ENCODE results near the gene GRM8.
A peak's percentile ranks its signal among the peaks of the same experiment; 100 is the strongest.

The GRM8 gene

DNA sequence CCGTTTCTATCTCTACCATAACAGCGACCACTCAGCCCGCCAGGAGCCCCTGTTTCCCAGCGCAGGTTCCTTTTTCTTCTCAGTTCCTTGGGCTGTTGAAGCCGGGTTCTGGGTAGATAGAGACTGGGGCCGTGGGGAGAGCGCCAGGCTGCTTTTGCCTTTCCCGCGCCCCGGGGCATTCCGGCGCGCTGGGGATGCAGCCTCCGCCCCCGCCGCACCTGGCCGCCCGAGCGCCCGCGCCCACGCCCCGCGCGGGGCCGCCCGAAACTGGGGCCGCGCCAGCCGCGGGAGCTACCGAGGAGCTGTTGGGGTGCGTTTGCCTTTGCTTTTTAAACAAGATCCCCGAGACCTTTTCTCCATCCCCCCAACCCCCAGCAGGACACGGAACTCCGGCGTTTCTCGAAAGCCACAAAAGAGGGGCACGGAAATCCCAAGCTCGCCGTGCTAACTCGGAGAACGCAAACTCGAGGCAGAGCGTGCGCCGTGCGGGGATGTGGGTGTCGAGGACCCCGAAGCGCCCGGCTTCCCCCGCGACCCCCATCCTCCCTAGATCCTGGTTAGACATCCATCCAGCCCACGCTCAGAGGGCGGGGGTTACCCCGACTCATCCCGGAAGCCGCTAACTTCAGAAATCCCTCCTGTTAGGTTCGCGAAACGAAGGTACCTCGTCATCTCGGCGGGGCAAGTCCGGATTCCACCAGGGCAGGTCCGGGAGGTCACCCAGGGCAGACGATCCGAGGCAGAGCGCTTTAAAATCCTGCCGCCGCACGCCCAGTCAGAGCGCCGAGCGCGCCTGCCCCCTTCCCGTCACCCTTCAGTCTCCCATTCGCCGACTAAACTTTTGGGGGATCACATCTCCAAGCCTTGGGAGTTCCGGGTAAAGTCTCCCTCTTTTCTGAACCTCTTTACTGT, 1.0 kb downstream of the GRM8 start:
- TF ChIP-seq, protein P1, sequence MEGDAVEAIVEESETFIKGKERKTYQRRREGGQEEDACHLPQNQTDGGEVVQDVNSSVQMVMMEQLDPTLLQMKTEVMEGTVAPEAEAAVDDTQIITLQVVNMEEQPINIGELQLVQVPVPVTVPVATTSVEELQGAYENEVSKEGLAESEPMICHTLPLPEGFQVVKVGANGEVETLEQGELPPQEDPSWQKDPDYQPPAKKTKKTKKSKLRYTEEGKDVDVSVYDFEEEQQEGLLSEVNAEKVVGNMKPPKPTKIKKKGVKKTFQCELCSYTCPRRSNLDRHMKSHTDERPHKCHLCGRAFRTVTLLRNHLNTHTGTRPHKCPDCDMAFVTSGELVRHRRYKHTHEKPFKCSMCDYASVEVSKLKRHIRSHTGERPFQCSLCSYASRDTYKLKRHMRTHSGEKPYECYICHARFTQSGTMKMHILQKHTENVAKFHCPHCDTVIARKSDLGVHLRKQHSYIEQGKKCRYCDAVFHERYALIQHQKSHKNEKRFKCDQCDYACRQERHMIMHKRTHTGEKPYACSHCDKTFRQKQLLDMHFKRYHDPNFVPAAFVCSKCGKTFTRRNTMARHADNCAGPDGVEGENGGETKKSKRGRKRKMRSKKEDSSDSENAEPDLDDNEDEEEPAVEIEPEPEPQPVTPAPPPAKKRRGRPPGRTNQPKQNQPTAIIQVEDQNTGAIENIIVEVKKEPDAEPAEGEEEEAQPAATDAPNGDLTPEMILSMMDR (IDR thresholded peaks at IDR 0.05; ENCODE audit: low read depth, low read length): no peak
- H3K4me3 ChIP-seq (ENCODE audit: low read depth, low read length): peak overlapping the region; percentile 72

DNA sequence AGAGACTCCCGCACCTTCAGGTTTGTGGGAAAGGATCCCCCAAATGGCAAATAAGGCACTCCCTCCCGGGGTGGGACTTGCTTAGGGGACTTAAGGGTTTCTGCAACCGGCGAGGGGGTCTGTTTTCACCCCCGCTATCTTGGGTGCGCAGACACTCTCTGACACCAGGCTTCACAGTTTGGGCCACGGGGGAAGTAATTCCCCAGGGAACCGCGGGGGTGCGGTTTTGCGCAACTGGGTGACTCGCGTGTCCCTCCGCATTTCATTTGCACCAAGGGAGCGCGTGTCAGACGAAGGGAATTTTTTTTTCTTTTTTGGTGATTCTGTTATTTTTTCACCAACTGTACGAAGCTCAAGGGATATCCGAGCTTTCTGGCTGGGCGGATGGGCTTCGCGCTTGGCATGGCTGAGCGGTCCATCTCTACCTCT, 1.7 kb downstream of the GRM8 start:
- no peak overlapping the region for H3K4me3 ChIP-seq (ENCODE audit: low read depth, low read length)

DNA sequence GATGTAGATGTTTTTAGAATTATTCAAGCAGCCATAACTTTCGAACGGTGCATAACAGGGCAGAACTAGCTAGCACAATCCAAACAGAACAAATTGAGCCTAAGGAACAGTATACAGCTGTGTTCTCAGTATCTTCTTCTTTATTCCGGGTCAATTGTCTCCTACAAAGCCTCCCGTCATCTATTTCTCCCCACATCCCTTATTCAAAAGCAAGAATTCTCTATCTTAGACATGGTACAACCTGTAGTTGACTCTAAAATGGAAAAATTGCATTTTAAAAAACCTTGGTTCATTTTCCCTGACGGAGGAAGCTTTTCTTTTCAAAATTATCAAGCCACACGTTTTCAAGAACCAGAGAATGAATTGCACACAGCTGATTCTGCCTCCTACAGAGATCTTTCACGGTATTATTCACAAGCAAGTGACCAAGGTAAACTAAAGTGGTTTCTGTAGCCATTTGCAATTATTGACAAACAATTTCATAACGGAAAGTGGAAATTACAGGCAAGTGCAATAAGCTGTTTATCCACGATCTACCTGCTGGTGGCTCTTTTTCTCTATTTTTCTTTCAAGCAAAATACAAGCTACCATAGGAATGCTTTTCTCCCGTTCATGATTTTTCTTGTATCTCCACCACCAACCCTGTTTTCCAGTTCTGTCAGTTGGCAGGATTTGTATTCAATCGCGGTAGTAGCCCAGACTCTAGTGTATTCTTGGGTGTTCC, 2.3 kb downstream of the GRM8 start:
- H3K4me3 ChIP-seq (ENCODE audit: low read depth, low read length): no peak overlapping the region
- TF ChIP-seq, protein P1 (IDR thresholded peaks at IDR 0.05; ENCODE audit: low read depth, low read length): 0 out of 2 replicates have a peak, but pooled peaks have one; percentile 2

More for the DNA sequence above, 1.7 kb downstream of the GRM8 start:
- TF ChIP-seq, protein P1 (IDR thresholded peaks at IDR 0.05; ENCODE audit: low read depth, low read length): no peak

DNA sequence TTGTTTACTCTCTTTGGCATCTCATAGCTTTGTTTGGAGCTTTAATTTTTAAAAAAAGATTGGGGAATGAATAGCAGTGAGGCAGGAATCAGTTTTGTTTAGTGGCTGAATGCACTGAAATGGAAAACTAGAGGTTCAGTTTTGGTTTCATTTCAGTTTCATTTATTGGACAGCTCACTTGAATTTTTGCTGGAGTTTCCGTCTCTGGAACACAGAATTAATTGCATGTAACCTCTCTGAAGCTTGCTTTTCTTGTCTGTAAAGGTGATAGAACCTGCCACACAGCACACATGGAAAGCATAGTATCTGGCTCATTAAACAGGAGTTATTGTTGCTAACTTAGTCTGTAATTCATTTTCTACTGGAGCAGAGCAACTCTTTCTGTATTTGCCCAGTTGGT, 7.1 kb downstream of the GRM8 start:
- TF ChIP-seq, protein P1 (IDR thresholded peaks at IDR 0.05; ENCODE audit: low read depth, low read length): no peak
- no peak overlapping the region for H3K4me3 ChIP-seq (ENCODE audit: low read depth, low read length)

DNA sequence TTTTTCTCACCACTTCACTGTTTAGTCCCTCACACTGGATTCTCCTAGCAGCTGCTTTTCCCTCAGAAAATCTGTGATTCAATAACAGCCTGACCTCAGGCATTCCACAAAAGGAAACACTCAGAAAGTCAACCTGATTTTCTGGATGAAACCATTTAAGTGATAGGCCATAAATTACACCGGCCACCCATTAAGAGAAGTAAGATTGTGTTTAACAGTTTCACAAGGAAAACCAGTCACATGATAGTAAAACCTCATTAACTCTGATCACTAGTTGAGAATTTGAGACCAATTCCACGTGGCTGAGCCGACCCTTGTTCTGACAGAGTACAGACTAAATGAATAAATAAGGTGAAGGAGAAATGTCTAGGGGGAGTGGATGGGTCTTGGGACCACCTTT, 7.7 kb downstream of the GRM8 start:
- TF ChIP-seq, protein P1 (IDR thresholded peaks at IDR 0.05; ENCODE audit: low read depth, low read length): no peak

DNA sequence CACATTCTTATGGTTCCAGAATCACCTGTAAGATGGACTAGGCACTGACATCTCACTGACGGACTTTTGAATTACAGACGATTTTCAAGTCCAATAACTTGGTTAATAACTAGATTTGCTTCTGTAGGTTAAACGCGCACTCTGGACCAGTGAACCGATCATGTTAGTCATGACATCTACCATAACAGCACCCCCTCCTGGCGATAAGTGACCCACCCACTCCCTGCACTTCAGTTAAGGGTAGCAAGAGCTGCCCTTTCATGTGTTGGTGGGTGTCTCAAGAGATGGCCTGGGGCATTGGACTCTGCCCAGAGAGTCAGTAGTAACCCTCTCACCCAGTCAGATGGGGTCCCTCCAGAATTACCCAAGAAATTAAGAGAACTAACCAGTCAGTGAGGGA, 12.9 kb downstream of the GRM8 start:
- TF ChIP-seq, protein P1 (IDR thresholded peaks at IDR 0.05; ENCODE audit: low read depth, low read length): no peak
- no peak overlapping the region for H3K4me3 ChIP-seq (ENCODE audit: low read depth, low read length)

More for the DNA sequence above, 7.7 kb downstream of the GRM8 start:
- H3K4me3 ChIP-seq (ENCODE audit: low read depth, low read length): no peak overlapping the region

DNA sequence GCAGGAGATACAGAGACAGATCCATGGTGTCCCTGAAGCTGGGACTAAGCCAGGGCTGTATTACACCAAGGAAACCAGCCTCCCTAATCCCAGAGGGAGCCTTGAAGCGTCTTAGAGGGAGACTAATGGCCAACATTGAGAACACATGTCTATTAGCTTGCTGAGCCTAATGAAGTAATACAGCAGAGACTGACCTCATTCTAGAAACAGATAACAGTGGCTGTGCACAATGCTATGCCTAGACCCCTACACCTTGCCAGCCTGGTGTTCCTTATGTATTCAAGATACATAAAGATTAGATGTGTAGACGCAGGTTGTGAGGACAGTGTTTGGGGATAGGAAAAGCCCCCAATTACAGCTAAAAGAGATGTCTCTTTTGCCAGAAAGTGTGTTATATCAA, 19.1 kb downstream of the GRM8 start:
- TF ChIP-seq, protein P1 (IDR thresholded peaks at IDR 0.05; ENCODE audit: low read depth, low read length): no peak
- H3K4me3 ChIP-seq (ENCODE audit: low read depth, low read length): no peak overlapping the region
